Lower leg skin (tissue), 3 donors: Measurements from ENCODE around the gene IQCH.

Experiments used
- CTCF ChIP-seq, 3 donors: fragments of 450-650 bp; IDR thresholded peaks; one replicate each; pipeline ENCODE4 v1.5.1; 2016; ENCODE audit warnings: antibody characterized with exemption in 3 of 3, mild to moderate bottlenecking in 3 of 3, moderate library complexity in 2 of 3
- POLR2A ChIP-seq, 2 donors: fragments of 450-650 bp; IDR thresholded peaks; one replicate each; pipeline ENCODE4 v1.6.1; 2016 to 2017; ENCODE audit warnings: antibody characterized with exemption in 2 of 2, mild to moderate bottlenecking in 1 of 2, moderate library complexity in 1 of 2

DNA sequence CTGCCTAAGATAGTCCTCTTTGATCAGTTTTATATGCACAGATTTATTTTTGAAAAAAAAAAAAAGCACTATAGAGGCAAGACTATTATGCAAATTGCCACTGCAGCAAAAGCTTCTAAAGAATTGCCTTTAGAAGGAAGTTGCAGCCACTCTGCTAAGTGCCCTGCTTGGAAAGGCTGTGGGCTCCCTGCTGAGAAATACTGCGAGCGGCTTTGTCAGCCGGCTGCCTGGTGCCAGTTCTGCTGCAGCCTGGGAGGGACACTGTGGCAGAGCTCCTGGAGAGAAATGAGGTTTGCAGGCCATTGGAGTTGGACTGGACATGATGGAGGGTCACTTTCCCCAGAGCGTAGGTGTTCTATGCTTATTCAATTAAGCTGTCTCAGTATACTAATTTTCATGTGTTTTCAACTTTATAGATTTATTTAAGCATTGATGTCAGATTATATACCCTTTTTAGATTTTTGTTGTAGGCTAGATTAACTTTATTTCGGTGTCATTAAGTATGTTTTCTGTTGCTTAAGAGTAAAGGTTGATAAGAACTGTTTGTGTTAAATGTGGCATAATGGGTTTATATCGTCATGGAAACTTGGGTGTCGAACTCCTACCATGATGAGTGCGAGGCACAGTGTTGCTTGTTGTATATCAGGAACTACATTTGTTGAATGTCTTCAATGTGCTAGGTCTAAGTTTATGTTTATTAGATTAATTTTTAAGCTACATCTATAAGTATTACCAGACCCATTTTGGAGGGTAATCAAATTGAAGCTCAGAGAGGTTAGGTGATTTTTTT lies 294.5 kb downstream of the IQCH start:
- TF ChIP-seq CTCF (IDR thresholded peaks at IDR 0.05) (no peak), POLR2A (IDR thresholded peaks at IDR 0.05) (no peak)
